ENCODE measurements around the gene SLC22A6. TPM values are rescaled to one million over a fixed set of nuclear protein-coding genes. Genes with fewer than 3 reads are reported as not detected.

The SLC22A6 gene
- polyA plus RNA-seq, 2 donors: not detected

DNA sequence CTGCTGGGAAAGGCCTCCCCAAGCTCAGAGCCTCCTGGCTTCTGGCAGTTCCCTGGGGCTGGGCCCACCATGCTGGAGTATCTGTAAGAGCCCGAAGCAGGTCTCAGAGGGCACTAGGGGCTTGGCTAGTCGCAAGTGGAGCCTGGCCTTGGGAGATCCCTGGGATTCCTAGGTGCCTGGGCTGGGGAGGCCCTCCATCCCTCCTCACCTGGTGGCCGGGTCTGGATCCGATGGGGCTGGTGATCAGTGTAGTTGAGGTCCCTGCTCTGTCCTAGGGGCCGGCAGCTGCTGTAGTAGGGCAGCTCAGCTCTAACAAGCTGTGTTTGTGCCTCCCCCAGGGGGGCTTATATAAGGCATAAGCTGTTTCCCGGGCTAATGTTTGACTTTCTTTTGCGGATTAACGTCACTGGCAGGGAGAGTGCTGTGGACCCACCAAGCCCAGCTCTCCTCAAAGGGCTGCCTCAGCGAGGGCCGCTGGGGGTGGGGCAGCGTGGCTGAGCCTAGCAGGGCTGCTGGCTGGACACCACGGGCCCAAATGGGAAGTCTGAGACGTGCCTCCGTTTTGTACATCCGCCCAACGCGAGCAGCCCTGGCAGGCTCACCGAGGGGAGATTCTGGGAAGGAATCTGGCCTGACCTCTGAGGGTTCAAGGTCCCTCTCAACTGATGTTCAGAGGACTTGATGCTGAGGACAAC lies 30.9 kb upstream of the SLC22A6 start, which contains the start of gene SLC22A8:
SLC22A8 (minus strand) TSS at position 321 of the 695 bp plus-strand sequence. CDS start 883 bp downstream, outside the sequence.
- H3K4me1 ChIP-seq (ENCODE audit: control insufficient read depth in 2 of 2, insufficient read depth in 2 of 2, low read length in 1 of 2): peaks cover 2 to 6% of the 10 kb centered on the region in 2 donors
- no peaks in the 10 kb centered on the region for H3K27me3 ChIP-seq (ENCODE audit: control insufficient read depth in 1 of 2, insufficient read depth in 2 of 2, low read length in 2 of 2)
- H3K27ac ChIP-seq (ENCODE audit: low read depth in 2 of 2, low read length in 1 of 2): no peak within 1 kb of the TSS
- 62 to 63% methylated on average over 18 of the region's 18 CpGs for WGBS, 2 donors
- no peak within 1 kb of the TSS for H3K4me3 ChIP-seq (ENCODE audit: low read depth in 1 of 2, low read length in 2 of 2)
- H3K36me3 ChIP-seq (ENCODE audit: control insufficient read depth in 2 of 2, insufficient read depth in 2 of 2, low read length in 1 of 2): no peaks in the 10 kb centered on the region
- H3K9me3 ChIP-seq (ENCODE audit: control insufficient read depth in 2 of 2, insufficient read depth in 1 of 2, low read depth in 1 of 2, low read length in 1 of 2): no peaks in the 10 kb centered on the region

DNA sequence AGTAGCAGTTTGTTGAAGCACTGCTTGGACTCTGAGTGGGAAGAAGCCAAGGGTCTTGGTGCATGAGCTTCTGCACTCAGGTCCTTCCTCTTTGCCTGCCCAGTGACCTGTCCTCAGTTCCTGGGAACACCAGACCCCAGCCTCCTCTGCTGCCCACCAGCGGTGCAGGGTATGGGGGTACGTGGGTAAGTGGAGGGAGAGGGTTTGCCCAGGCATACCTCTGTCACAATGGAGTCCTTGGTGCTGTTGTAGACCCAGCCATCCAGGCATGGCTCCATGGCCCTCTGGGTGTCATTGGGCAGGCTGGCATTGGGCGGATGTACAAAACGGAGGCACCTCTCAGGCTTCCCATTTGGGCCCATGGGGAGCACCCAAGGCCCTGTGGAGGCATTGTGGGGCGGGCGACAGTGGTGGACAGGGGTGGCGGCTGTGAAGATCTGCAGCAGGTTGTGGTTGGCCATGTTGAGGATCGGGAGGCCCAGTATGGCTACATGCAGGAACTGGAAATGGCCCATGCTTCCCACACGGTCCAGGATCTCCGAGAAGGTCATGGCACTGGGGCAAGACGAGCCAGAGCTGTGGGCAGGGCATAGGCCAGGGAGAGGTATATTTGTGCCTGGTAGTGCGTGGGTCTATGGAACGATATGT lies 29.8 kb upstream of the SLC22A6 start:
- Histone ChIP-seq H3K4me3 (ENCODE audit: low read depth in 1 of 2, low read length in 2 of 2) (no peak overlapping the region), H3K36me3 (ENCODE audit: control insufficient read depth in 2 of 2, insufficient read depth in 2 of 2, low read length in 1 of 2) (no peaks in the 10 kb centered on the region), H3K9me3 (ENCODE audit: control insufficient read depth in 2 of 2, insufficient read depth in 1 of 2, low read depth in 1 of 2, low read length in 1 of 2) (no peaks in the 10 kb centered on the region), H3K27me3 (ENCODE audit: control insufficient read depth in 1 of 2, insufficient read depth in 2 of 2, low read length in 2 of 2) (no peaks in the 10 kb centered on the region), H3K27ac (ENCODE audit: low read depth in 2 of 2, low read length in 1 of 2) (no peak overlapping the region), H3K4me1 (ENCODE audit: control insufficient read depth in 2 of 2, insufficient read depth in 2 of 2, low read length in 1 of 2) (peaks cover 0 to 6% of the 10 kb centered on the region in 2 donors)
- 92 to 93% methylated on average over 13 of the region's 13 CpGs for WGBS, 2 donors

DNA sequence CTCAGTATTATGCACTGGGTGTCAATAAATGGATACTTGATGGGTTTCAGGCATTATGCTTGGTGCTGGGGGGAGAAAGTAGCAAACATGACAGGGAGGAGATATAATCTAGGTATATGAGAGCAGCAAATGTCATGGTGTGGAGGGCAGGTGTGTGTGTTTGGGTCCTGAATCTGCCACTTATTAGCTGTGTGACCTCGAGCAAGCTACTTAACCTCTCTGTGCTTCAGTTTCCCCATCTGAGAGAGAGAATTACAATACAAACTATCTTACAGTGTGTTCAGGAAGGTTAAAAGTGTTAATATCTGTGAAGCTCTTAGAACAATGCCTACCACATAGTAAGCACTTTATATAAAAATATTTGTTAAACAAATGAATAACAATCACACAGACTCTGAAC lies 28.1 kb upstream of the SLC22A6 start:
- no peak overlapping the region for H3K27ac ChIP-seq (ENCODE audit: low read depth in 2 of 2, low read length in 1 of 2)
- no peaks in the 10 kb centered on the region for H3K9me3 ChIP-seq (ENCODE audit: control insufficient read depth in 2 of 2, insufficient read depth in 1 of 2, low read depth in 1 of 2, low read length in 1 of 2)
- H3K27me3 ChIP-seq (ENCODE audit: control insufficient read depth in 1 of 2, insufficient read depth in 2 of 2, low read length in 2 of 2): no peaks in the 10 kb centered on the region
- 84 to 95% methylated on average over 1 of the region's 1 CpG for WGBS, 2 donors
- H3K4me1 ChIP-seq (ENCODE audit: control insufficient read depth in 2 of 2, insufficient read depth in 2 of 2, low read length in 1 of 2): peaks cover 0 to 6% of the 10 kb centered on the region in 2 donors
- H3K36me3 ChIP-seq (ENCODE audit: control insufficient read depth in 2 of 2, insufficient read depth in 2 of 2, low read length in 1 of 2): no peaks in the 10 kb centered on the region
- no peak overlapping the region for H3K4me3 ChIP-seq (ENCODE audit: low read depth in 1 of 2, low read length in 2 of 2)

DNA sequence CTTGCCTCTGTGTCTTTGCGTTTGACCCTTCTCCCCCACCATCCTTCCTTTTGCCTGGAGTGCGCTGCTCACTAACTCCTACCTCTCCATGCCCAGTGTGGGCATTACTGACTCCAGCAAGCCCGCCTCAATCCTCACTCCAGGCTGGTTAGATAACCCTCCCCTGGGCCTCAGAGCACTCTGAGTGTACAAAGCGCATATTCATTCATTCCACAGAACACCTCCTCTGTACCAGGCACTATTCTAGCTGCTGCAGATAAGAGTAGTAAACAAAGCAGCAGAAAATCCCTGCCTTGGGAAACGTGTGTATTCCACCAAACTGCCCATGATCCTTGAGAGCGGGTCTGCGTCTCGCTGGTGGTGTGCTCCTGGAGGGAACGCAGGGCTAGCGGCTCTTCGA lies 27.7 kb upstream of the SLC22A6 start:
- H3K9me3 ChIP-seq (ENCODE audit: control insufficient read depth in 2 of 2, insufficient read depth in 1 of 2, low read depth in 1 of 2, low read length in 1 of 2): no peaks in the 10 kb centered on the region
- no peak overlapping the region for H3K27ac ChIP-seq (ENCODE audit: low read depth in 2 of 2, low read length in 1 of 2)
- H3K27me3 ChIP-seq (ENCODE audit: control insufficient read depth in 1 of 2, insufficient read depth in 2 of 2, low read length in 2 of 2): no peaks in the 10 kb centered on the region
- WGBS, 2 donors: 64 to 83% methylated on average over 11 of the region's 11 CpGs
- H3K36me3 ChIP-seq (ENCODE audit: control insufficient read depth in 2 of 2, insufficient read depth in 2 of 2, low read length in 1 of 2): no peaks in the 10 kb centered on the region
- H3K4me3 ChIP-seq (ENCODE audit: low read depth in 1 of 2, low read length in 2 of 2): no peak overlapping the region
- peaks cover 0 to 6% of the 10 kb centered on the region in 2 donors for H3K4me1 ChIP-seq (ENCODE audit: control insufficient read depth in 2 of 2, insufficient read depth in 2 of 2, low read length in 1 of 2)

DNA sequence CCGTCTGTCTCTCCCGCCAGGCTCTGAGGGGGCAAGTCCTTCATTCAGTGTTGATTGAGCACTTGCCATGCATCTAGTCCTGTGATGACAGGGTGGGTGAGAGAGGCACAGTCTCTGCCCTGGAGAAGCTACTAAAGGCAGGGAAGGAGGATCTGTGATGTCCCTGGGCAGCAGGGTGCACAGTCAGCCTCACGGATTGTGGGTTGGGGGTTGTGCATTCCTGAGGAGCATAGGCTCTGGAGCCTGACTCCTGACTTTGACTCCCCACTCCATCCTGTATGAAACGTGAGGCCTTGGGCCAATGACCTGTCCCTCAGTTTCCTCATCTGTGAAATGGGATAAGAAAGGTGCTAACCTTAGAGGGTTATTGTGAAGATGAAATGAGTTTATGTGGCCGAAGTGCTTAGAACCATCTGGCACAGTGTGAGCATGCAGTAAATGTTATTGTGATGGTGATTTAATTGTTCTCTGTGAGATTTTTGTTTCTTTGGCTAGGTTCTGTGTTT lies 26.2 kb upstream of the SLC22A6 start:
- Histone ChIP-seq H3K4me1 (ENCODE audit: control insufficient read depth in 2 of 2, insufficient read depth in 2 of 2, low read length in 1 of 2) (peaks cover 0 to 3% of the 10 kb centered on the region in 2 donors), H3K36me3 (ENCODE audit: control insufficient read depth in 2 of 2, insufficient read depth in 2 of 2, low read length in 1 of 2) (no peaks in the 10 kb centered on the region), H3K9me3 (ENCODE audit: control insufficient read depth in 2 of 2, insufficient read depth in 1 of 2, low read depth in 1 of 2, low read length in 1 of 2) (no peaks in the 10 kb centered on the region), H3K27me3 (ENCODE audit: control insufficient read depth in 1 of 2, insufficient read depth in 2 of 2, low read length in 2 of 2) (no peaks in the 10 kb centered on the region), H3K27ac (ENCODE audit: low read depth in 2 of 2, low read length in 1 of 2) (no peak overlapping the region), H3K4me3 (ENCODE audit: low read depth in 1 of 2, low read length in 2 of 2) (no peak overlapping the region)
- 87% methylated on average over 5 of the region's 5 CpGs for WGBS, 2 donors

DNA sequence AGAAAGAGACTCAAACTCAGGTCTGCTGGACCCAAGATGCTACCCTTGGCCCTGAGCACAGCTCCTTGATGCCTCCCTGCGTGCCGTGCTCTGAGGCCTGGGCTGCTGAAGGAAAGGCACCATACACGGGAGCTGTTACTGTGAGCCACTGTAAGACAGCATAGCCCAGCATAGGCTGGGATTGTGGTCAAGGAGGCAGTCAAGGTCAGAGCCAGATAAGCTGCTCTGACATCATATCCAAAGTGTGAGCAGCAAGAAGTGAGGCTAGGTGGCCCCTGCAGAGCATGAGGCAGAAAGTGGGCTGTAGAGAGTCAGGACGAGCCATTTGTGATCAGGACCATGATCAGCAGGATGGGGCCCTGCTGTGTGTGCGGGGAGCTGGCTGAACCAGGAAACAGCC lies 23.2 kb upstream of the SLC22A6 start:
- WGBS, 2 donors: 85 to 87% methylated on average over 5 of the region's 5 CpGs
- H3K27me3 ChIP-seq (ENCODE audit: control insufficient read depth in 1 of 2, insufficient read depth in 2 of 2, low read length in 2 of 2): no peaks in the 10 kb centered on the region
- H3K4me3 ChIP-seq (ENCODE audit: low read depth in 1 of 2, low read length in 2 of 2): no peak overlapping the region
- no peaks in the 10 kb centered on the region for H3K9me3 ChIP-seq (ENCODE audit: control insufficient read depth in 2 of 2, insufficient read depth in 1 of 2, low read depth in 1 of 2, low read length in 1 of 2)
- H3K36me3 ChIP-seq (ENCODE audit: control insufficient read depth in 2 of 2, insufficient read depth in 2 of 2, low read length in 1 of 2): no peaks in the 10 kb centered on the region
- H3K4me1 ChIP-seq (ENCODE audit: control insufficient read depth in 2 of 2, insufficient read depth in 2 of 2, low read length in 1 of 2): no peaks in the 10 kb centered on the region
- H3K27ac ChIP-seq (ENCODE audit: low read depth in 2 of 2, low read length in 1 of 2): no peak overlapping the region

DNA sequence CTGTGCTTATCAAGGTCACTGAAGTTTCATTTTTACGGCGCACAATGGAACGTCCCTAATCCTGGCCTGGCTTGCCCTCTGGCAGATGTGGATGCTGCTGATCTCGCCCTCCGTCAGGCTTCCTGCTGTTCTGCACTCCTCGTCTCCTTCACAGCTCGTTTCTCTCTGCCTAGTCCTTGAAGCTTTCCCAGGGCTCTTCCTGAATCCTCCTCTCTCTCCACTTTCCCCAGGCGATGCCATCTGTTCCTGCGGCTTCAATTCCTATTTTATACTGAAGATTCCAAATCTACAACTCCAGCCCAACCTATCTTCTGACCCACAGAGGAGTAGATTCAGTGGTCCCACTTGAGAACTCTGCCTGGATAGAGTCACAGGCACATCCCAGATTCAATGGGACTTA lies 16.7 kb upstream of the SLC22A6 start:
- no peak overlapping the region for H3K4me3 ChIP-seq (ENCODE audit: low read depth in 1 of 2, low read length in 2 of 2)
- no peaks in the 10 kb centered on the region for H3K36me3 ChIP-seq (ENCODE audit: control insufficient read depth in 2 of 2, insufficient read depth in 2 of 2, low read length in 1 of 2)
- WGBS, 2 donors: 78 to 80% methylated on average over 9 of the region's 9 CpGs
- no peaks in the 10 kb centered on the region for H3K27me3 ChIP-seq (ENCODE audit: control insufficient read depth in 1 of 2, insufficient read depth in 2 of 2, low read length in 2 of 2)
- H3K4me1 ChIP-seq (ENCODE audit: control insufficient read depth in 2 of 2, insufficient read depth in 2 of 2, low read length in 1 of 2): peaks cover 2 to 7% of the 10 kb centered on the region in 2 donors
- no peaks in the 10 kb centered on the region for H3K9me3 ChIP-seq (ENCODE audit: control insufficient read depth in 2 of 2, insufficient read depth in 1 of 2, low read depth in 1 of 2, low read length in 1 of 2)
- no peak overlapping the region for H3K27ac ChIP-seq (ENCODE audit: low read depth in 2 of 2, low read length in 1 of 2)

DNA sequence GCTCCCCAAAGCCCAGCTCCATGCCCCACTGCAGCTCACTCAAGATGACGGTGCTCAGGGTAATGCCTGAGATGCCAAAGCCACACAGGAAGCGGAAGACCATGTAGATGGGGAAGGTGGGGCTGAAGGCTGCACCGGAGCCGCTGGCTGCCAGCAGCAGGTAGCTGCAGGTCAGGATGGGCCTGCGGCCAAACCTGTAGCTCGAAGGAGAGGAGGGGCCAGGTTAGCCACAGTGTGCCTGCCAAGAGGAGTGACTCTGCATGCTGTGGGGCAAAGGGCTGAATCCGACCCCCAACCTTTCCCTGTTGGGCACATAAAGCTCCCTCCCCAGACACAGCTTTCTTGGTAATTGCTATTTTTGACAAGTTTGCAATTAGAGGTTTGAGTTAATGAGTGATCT lies 14.9 kb upstream of the SLC22A6 start:
- 44 to 51% methylated on average over 7 of the region's 7 CpGs for WGBS, 2 donors
- Histone ChIP-seq H3K27ac (ENCODE audit: low read depth in 2 of 2, low read length in 1 of 2) (no peak overlapping the region), H3K27me3 (ENCODE audit: control insufficient read depth in 1 of 2, insufficient read depth in 2 of 2, low read length in 2 of 2) (no peaks in the 10 kb centered on the region), H3K36me3 (ENCODE audit: control insufficient read depth in 2 of 2, insufficient read depth in 2 of 2, low read length in 1 of 2) (no peaks in the 10 kb centered on the region), H3K9me3 (ENCODE audit: control insufficient read depth in 2 of 2, insufficient read depth in 1 of 2, low read depth in 1 of 2, low read length in 1 of 2) (no peaks in the 10 kb centered on the region), H3K4me3 (ENCODE audit: low read depth in 1 of 2, low read length in 2 of 2) (no peak overlapping the region), H3K4me1 (ENCODE audit: control insufficient read depth in 2 of 2, insufficient read depth in 2 of 2, low read length in 1 of 2) (peaks cover 2 to 7% of the 10 kb centered on the region in 2 donors)

DNA sequence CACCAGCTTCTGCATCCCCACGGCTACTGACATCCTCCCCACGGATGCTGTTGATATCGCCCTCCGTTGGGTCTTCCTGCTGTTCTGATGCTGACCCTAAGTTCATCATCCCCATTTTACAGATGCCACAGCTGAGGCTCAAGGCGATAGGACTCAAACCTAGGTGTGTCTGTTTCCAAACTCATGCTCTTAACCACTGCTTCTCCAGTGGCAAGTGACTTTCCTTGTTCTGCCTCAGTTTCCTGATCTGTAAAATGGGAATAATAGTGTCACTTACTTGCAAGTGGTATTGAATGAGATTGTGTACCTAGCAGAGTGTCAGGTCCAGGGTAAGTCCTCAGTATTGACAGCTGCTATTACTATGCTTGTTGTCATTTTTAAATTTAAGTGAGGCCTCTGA lies 14.4 kb upstream of the SLC22A6 start:
- WGBS, 2 donors: 95 to 96% methylated on average over 5 of the region's 5 CpGs
- H3K4me1 ChIP-seq (ENCODE audit: control insufficient read depth in 2 of 2, insufficient read depth in 2 of 2, low read length in 1 of 2): peaks cover 2 to 7% of the 10 kb centered on the region in 2 donors
- no peaks in the 10 kb centered on the region for H3K36me3 ChIP-seq (ENCODE audit: control insufficient read depth in 2 of 2, insufficient read depth in 2 of 2, low read length in 1 of 2)
- no peak overlapping the region for H3K4me3 ChIP-seq (ENCODE audit: low read depth in 1 of 2, low read length in 2 of 2)
- H3K9me3 ChIP-seq (ENCODE audit: control insufficient read depth in 2 of 2, insufficient read depth in 1 of 2, low read depth in 1 of 2, low read length in 1 of 2): no peaks in the 10 kb centered on the region
- H3K27ac ChIP-seq (ENCODE audit: low read depth in 2 of 2, low read length in 1 of 2): no peak overlapping the region
- H3K27me3 ChIP-seq (ENCODE audit: control insufficient read depth in 1 of 2, insufficient read depth in 2 of 2, low read length in 2 of 2): no peaks in the 10 kb centered on the region
